HCT116 (cell line): ENCODE measurements around the gene DHX34.

ENCODE experiments used
- ATF3 ChIP-seq: IDR thresholded peaks from 2 replicates; pipeline ENCODE4 v1.6.1; 2012
- CEBPB ChIP-seq: IDR thresholded peaks from 2 replicates; pipeline ENCODE4 v1.6.1; 2012; ENCODE audit warnings: low read depth
- CTCF ChIP-seq, 3 experiments: fragments of 200-600 bp in 1 of 3; sonication (generic) in 1 of 3; IDR thresholded peaks in 2 of 3; conservative IDR thresholded peaks in 1 of 3; 2 replicates each; pipeline ENCODE4 v1.5.1; 2012 to 2017; ENCODE audit warnings: low read depth in 2 of 3, low read length in 2 of 3, antibody characterized with exemption in 1 of 3, borderline replicate concordance in 1 of 3, control low read depth in 1 of 3, mild to moderate bottlenecking in 1 of 3, mixed read lengths in 1 of 3, mixed run types in 1 of 3, moderate library complexity in 1 of 3; ENCODE audit not compliant: insufficient read depth in 1 of 3
- EZH2 ChIP-seq: fragments of 200-600 bp; sonication (generic); IDR thresholded peaks from 2 replicates; pipeline ENCODE4 v1.6.1; 2017; ENCODE audit warnings: antibody characterized with exemption, mixed run types
- EZH2phosphoT487 ChIP-seq: fragments of 200-600 bp; IDR thresholded peaks from 2 replicates; pipeline ENCODE4 v1.6.1; 2018; ENCODE audit warnings: antibody characterized with exemption, borderline replicate concordance
- FOSL1 ChIP-seq: IDR thresholded peaks from 2 replicates; pipeline ENCODE4 v1.6.1; 2012; ENCODE audit warnings: low read depth
- POLR2A ChIP-seq: IDR thresholded peaks from 2 replicates; pipeline ENCODE4 v1.7.0; 2011; ENCODE audit warnings: borderline replicate concordance; ENCODE audit not compliant: insufficient read depth, insufficient read length; ENCODE audit errors: extremely low read depth
- POLR2AphosphoS5 ChIP-seq: IDR thresholded peaks from 2 replicates; pipeline ENCODE4 v1.6.1; 2011; ENCODE audit warnings: mild to moderate bottlenecking, low read depth, low read length, moderate library complexity
- RAD21 ChIP-seq: IDR thresholded peaks from 2 replicates; pipeline ENCODE4 v1.6.1; 2012; ENCODE audit warnings: low read depth, mild to moderate bottlenecking
- SIN3A ChIP-seq: IDR thresholded peaks from 2 replicates; pipeline ENCODE4 v1.6.1; 2012; ENCODE audit warnings: low read depth
- YY1 ChIP-seq: IDR thresholded peaks from 2 replicates; pipeline ENCODE4 v1.6.1; 2011; ENCODE audit warnings: low read length, low read depth, moderate library complexity, mild to moderate bottlenecking; ENCODE audit not compliant: insufficient replicate concordance; ENCODE audit errors: extremely low read depth
- ZNF274 ChIP-seq: fragments of 200-500 bp; sonication (Bioruptor generic); IDR thresholded peaks from 2 replicates; pipeline ENCODE4 v1.6.1; 2014; ENCODE audit warnings: mild to moderate bottlenecking, low read depth, low read length, inconsistent platforms

DNA sequence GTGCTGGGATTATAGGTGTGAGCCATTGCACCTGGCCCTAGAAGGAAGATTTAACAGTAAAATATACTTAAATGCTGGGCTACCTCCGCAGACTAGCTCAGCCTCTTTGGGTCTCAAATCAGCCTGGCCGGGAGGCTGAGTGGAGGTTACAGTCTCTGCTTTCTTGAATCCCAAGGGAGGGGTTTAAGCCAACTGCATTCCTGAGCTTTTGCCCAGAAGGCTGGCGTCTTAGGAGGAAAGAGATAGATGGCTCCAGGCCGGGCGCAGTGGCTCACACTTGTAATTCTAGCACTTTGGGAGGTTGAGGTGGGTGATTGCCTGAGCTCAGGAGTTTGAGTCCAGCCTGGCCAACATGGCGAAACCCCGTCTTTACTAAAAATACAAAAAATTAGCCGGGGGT is 40.1 kb upstream of the DHX34 start:
- TF ChIP-seq POLR2AphosphoS5 (no peak), CEBPB (no peak), CTCF (IDR thresholded peaks at IDR 0.05 in 2 of 3, conservative IDR thresholded peaks at IDR 0.05 in 1 of 3; ENCODE audit: borderline replicate concordance in 1 of 3, insufficient read depth in 1 of 3, low read depth in 2 of 3, low read length in 2 of 3) (no peak), YY1 (no peak), SIN3A (no peak), RAD21 (no peak), ATF3 (no peak), FOSL1 (no peak), POLR2A (no peak), EZH2 (no peak), EZH2phosphoT487 (no peak), ZNF274 (no peak)
